Erythroblast (primary cell): Measurements from ENCODE around the gene KCNMB4.

Experiments used
- DNase-seq, 2 experiments: peaks; one replicate each; lab custom pipeline; 2025; lab: John Stamatoyannopoulos, UW
- GATA1 ChIP-seq: IDR thresholded peaks from 2 replicates; pipeline ENCODE4 v1.6.1; 2011; ENCODE audit warnings: low read depth, mild to moderate bottlenecking, control low read depth, low read length, moderate library complexity
- POLR2A ChIP-seq: IDR thresholded peaks from 2 replicates; pipeline ENCODE4 v1.6.1; 2011; ENCODE audit warnings: mild to moderate bottlenecking, low read length

The KCNMB4 gene, protein sequence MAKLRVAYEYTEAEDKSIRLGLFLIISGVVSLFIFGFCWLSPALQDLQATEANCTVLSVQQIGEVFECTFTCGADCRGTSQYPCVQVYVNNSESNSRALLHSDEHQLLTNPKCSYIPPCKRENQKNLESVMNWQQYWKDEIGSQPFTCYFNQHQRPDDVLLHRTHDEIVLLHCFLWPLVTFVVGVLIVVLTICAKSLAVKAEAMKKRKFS

DNA sequence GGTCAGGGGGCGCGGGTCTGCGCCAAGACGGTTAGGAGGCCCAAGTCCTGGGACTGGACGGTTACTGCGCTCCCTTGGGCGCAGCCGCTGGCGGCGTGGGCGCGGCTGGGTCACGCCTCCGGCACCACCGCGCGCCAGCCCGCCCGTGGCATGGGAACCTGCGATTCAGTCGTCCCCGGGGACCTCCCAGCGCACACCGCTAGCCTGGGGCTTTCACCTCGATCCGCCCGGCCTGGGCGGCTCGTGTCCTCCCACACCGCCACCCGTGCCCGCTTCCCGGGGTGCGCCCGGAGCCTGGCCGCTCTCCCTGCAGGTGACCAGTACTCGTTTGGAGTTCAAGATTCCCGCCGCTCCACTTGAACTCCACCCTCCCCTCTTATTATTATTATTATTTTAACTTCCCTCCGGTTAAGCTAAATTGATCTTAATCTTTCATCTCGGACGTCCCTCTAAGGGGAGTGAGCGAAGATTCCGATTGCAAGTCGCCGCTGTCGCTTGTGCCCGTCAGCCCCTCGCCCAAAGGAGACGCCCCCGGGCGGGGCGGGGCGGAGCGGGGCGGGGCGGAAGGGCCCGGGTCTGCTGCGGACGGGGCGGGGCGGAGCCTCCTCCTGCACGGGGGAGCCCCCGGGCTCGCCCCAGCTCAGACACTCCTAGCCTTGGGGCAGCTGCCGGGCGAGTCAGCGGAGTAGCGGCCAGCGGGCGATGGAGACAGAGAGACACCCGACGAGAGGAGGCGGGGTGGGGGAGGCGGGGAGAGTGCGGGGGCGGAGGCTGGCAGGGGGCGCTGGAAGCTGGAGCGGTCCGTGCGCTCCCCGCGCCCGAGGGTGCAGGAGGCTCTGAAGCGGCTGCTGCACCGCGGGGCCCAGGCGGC, at the start of gene KCNMB4:
TSS of gene KCNMB4 (plus strand) at position 643 of the 871 bp plus-strand sequence. CDS start 445 bp downstream, outside the sequence.
- peak; percentile 51 to 52 for DNase-seq
- TF ChIP-seq GATA1 (no peak), POLR2A (no peak)

DNA sequence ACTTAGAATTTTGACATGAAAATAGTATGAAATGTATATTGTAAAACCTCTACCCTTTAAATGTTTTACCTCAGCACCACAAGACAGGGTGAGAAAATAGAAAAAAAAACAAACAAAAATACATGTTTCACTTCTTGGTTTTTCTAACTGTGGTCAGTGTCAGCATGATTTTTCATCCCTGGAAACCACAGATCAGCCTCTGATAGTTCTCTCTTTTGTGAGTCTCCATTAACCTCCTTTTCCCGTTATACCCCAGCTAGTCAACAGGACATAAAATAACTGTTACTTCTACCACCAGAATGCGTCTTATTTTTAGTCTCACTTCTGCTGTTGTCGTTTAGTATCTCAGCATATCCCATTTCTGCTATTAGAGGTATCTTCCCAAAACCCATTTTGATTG, 48.3 kb upstream of the KCNMB4 start:
- TF ChIP-seq GATA1: no peak
- TF ChIP-seq POLR2A: no peak
- no peak for DNase-seq

DNA sequence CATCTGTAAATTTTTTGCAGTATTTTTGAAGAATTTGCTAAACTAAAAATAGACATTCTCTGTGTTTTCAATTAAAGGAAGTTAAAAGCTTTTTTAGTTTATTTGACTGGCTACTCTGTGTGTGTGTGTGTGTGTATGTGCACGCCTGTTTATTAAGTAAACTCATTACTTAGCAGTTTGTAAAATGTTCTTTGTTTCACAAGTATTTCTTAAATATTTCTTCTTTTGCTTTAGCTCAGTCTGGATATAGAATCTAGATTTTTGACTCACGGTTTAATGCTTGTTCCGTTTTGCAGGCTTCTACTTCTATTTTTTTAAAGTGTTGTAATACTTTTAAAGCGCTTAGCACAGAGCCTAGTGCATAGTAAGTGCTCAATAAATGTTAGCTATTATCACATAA, 46.5 kb upstream of the KCNMB4 start:
- DNase-seq: no peak
- no peak for TF ChIP-seq GATA1
- TF ChIP-seq POLR2A: no peak

DNA sequence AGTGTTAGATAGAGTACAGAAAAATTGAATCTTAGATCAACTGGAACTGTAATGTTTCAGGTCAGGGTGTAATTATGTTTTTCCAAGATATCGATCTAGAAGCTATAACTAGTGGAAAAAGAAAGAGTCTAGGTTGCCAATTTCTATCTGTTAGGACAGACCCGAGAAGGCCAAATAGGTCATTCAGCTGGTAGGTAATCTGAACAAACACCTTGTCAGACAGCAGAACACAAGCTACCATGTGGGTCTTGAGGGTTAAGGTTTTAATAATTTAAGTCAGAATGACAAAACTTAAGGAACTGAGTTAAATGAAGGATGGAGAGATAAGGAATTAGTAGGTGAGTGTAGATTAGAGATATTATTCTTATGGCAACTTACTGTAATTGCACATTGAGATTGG, 44.9 kb upstream of the KCNMB4 start:
- DNase-seq: peak; percentile 11 to 52

DNA sequence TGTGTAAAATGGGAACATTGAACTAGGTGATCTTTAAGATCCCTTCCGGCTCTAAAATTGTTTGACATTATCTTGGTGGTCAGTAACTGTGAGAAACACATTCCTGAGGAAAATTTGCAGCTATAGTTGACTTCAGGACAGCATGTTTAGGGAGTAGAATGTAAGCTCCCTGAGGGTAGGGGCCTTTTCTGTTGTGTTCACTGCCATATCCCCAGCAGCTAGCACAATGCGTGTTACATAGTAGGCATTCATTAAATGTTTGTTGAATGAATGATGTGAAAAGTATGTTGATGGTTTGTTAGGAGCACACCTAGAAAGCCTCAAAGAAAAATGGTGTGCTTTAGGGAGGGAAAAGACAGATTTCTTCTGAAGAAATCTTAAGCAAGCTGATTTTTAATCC, 38.5 kb upstream of the KCNMB4 start:
- TF ChIP-seq GATA1 (no peak), POLR2A (no peak)

More for the DNA sequence above, 44.9 kb upstream of the KCNMB4 start:
- TF ChIP-seq GATA1: no peak
- no peak for TF ChIP-seq POLR2A

DNA sequence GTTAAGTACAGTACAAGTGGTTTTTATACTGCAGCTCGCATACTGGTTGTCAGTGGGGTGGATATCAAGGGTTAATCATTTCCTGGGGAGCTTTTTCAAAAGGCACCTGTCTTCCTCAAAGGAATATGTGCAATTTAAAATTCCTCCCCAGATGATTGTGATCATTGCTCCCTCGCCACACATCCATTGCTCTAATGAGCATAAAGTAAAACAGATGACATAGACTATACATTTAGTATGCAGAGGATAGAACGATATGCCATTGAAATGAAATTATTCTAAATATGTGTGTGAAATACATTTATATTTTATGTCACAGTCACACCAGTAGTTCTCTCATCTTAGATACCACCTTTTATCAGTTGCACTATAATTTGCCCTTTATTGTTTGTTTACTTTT, 36.4 kb upstream of the KCNMB4 start:
- no peak for TF ChIP-seq POLR2A
- TF ChIP-seq GATA1: no peak
- DNase-seq: no peak

More for the DNA sequence above, 38.5 kb upstream of the KCNMB4 start:
- no peak for DNase-seq

DNA sequence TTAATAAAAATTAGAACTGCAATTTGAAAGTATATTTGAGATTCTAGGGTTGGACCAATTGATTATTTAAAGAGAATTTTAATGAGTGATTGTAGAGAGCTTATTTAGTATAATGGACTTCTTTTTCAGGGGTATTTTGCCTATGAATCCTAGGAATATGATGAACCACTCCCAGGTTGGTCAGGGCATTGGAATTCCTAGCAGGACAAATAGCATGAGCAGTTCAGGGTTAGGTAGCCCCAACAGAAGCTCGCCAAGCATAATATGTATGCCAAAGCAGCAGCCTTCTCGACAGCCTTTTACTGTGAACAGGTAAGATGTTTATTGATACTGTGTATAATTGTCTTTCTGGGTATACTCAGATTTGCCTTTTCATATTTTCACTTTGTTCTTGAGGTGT, 35.9 kb upstream of the KCNMB4 start:
- TF ChIP-seq GATA1 (no peak), POLR2A (no peak)
- DNase-seq: no peak

DNA sequence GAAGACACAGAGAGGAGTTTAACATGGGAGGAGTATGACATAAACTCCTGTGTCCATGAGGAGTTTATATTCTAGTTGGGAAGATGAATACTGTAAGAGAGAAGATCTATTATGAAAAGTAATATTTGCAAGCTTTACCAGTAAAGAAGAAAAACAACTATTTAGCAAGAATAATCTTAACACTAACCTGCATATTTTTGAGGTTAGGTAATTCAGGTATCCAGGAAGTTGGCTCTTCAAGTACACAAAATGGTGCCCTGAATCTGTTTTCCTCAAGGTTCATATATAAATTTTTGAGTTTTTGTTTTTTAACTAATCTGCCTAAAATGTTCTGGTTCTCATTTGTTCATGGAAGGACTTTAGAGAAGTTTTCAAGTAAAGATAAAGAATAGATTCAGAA, 33.9 kb upstream of the KCNMB4 start:
- TF ChIP-seq GATA1 (no peak), POLR2A (no peak)
- DNase-seq: no peak

DNA sequence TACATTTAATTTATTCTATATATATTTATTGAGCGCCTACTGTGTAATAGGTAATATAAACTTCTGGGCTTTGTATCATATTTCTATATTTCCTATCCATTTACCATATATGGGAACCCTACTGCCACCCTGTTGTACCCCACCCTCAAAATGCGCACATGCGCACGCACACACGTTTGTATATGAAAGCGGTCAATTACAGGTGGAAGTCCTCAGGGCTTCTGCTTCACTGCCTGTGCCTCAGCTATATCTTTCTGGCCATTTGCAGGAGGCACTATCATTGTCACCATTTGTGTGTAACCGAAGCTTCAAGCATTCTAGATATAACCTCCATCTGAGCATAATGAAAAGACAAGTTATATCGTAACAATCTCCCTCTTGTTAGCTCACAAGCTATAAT, 31.3 kb upstream of the KCNMB4 start:
- no peak for DNase-seq
- TF ChIP-seq GATA1: no peak
- TF ChIP-seq POLR2A: no peak

DNA sequence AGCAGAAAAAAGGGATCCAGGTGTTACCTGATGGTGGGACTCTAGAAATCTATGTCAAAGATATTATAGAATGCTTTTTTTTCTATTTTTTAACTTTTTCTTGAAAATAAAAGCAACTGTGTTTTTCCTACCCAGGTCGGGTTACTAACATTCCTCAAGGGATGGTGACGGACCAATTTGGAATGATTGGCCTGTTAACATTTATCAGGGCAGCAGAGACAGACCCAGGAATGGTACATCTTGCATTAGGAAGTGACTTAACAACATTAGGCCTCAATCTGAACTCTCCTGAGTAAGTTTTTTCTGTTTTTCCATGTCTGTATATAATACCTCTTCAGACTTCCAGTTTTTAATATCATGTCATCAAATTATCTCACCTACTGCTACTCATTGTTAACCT, 27.6 kb upstream of the KCNMB4 start:
- no peak for DNase-seq
- TF ChIP-seq POLR2A: no peak
- TF ChIP-seq GATA1: no peak

DNA sequence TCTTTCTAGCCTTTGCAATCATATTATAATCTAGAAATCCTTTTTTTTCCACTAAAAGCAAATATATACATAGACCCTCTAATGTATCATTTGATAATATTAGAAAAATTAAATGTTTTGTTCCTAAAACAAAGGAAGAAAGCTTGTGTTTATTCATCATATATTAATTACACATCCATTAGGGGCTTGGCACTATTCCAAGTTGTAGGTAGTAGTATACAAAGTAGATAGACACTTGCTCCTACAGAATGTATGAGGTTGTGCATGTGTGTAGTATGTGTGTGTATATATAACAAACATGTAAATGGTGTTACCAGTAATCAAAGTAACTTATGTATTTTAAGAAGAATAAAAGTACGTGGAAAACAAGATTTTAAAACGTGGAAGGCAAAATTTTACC, 15.0 kb upstream of the KCNMB4 start:
- DNase-seq: peak in 1 of 2 experiments; percentile 6
- TF ChIP-seq POLR2A (no peak), GATA1 (no peak)

DNA sequence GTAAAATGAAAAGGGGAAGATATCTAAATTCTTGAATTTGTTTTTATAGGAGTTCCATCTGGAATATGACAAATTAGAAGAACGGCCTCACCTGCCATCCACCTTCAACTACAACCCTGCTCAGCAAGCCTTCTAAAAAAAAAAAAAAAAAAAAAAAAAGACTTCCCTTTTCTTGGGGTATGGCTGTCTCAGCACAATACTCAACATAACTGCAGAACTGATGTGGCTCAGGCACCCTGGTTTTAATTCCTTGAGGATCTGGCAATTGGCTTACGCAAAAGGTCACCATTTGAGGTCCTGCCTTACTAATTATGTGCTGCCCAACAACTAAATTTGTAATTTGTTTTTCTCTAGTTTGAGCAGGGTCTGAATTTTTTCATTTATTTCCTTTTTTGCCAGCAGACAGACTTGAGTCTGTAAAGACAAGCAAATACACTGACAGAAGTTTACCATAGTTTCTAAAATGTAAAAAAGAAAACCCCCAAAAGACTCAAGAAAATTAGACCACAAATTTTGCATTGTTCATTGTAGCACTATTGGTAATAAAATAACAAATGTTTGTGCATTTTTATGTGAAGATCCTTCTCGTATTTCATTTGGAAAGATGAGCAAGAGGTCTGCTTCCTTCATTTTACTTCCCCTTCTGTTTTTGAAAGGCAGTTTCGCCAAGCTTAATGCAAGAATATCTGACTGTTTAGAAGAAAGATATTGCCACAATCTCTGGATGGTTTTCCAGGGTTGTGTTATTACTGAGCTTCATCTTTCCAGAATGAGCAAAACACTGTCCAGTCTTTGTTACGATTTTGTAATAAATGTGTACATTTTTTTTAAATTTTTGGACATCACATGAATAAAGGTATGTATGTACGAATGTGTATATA, 12.1 kb upstream of the KCNMB4 start:
- DNase-seq: no peak
- TF ChIP-seq GATA1 (no peak), POLR2A (no peak)

DNA sequence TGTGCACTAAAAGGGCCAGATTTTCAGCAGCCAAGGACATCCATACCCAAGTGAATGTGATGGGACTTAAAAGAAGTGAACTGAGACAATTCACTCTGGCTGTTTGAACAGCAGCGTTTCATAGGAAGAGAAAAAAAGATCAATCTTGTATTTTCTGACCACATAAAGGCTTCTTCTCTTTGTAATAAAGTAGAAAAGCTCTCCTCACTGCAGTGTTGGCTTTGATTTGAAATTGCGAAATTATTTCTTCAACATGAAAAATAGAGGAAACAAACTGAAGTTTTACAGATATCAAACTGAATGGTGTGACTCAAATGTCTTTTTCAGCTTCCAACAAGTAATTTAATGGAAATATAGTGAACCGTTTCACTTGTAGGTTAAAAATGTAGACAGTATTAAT, 11.3 kb upstream of the KCNMB4 start:
- no peak for TF ChIP-seq GATA1
- no peak for TF ChIP-seq POLR2A
- no peak for DNase-seq
